Spleen (tissue), 7 donors: Measurements from ENCODE around the gene TRABD2A.

ENCODE experiments used
- CTCF ChIP-seq, 11 experiments: fragments of 200-600 bp in 7 of 11; fragments of 450-650 bp in 4 of 11; sonication (generic) in 4 of 11; IDR thresholded peaks in 8 of 11; conservative IDR thresholded peaks in 3 of 11; 1 replicate in 7 of 11; 2 replicates in 4 of 11; pipeline versions ENCODE4 v1.4.0 to v1.8.0; 2016 to 2021; ENCODE audit warnings: antibody characterized with exemption in 11 of 11, inconsistent platforms in 4 of 11, mild to moderate bottlenecking in 1 of 11
- POLR2AphosphoS5 ChIP-seq, 3 donors: sonication (generic); formaldehyde crosslinking; IDR thresholded peaks; one replicate each; pipeline ENCODE4 v1.5.1; 2017; ENCODE audit warnings: antibody characterized with exemption in 3 of 3
- donor health status: DM: no; HTN: no; CAD: no; lungs with moderate emphysema.
- donor health status: DM: no; HTN: no; CAD: no.
- donor health status: DM: no; HTN: no; CAD: no.

GRCh38 chr2:84854850-84855249, 26.0 kb downstream of the TRABD2A start:
- TF ChIP-seq CTCF (IDR thresholded peaks at IDR 0.05 in 8 of 11, conservative IDR thresholded peaks at IDR 0.05 in 3 of 11): no peak
- no peak for TF ChIP-seq POLR2AphosphoS5 (IDR thresholded peaks at IDR 0.05)
